Measurements from ENCODE around the gene ZNF281.
"Not testable (repeated sequence)": the region's sequence is repeated elsewhere in the genome, so short reads cannot be mapped to it uniquely, and the experiment has no call there.

ZNF281 gene

DNA sequence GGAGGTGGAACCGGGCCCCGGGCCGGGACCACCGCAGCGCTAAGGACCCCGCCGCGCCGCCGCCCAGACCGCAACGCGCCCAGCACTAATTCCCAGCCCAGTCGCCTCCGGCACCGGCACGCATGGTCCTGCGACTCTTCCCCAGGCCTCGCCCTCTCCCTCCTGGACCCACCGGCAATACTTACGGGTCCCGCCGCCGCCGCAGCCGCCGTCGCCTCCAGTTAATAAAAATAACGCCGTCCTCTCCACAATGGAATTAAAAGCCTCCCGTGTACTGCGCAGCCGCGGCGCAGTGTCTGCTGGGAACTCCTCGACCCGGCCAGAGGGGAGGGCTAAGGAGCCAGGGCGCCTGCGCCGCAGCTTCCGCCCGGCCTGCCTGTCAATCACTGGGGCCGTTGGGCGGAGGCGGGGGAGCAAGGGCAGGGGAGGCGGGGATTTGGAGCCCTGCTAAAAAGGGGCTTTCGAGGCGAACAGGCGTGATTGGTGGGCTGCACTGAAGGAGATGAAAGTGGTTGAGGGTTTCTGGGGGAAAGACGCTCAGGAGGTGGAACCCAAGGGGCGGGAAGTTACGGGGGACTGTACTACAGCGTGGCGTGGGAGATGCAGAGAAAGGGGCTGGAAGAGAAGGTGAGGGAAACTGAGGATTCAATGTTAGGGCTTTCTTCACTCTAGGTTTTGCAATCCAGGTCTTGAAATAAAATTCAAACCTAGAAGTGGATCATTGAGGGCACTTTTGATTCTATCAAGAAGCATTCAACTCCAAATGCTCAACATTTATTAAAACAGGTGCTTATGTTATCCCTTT is at the start of gene ZNF281:
TSS of gene ZNF281 (minus strand) at position 276 of the 805 bp plus-strand sequence. CDS start 331 bp downstream, outside the sequence.
- peak; percentile 94 to 96 for DNase-seq
- no peak for TF ChIP-seq GATA1 (IDR thresholded peaks at IDR 0.05; ENCODE audit: low read depth, low read length)
- TF ChIP-seq POLR2A (IDR thresholded peaks at IDR 0.05; ENCODE audit: low read length): peak; percentile 66

DNA sequence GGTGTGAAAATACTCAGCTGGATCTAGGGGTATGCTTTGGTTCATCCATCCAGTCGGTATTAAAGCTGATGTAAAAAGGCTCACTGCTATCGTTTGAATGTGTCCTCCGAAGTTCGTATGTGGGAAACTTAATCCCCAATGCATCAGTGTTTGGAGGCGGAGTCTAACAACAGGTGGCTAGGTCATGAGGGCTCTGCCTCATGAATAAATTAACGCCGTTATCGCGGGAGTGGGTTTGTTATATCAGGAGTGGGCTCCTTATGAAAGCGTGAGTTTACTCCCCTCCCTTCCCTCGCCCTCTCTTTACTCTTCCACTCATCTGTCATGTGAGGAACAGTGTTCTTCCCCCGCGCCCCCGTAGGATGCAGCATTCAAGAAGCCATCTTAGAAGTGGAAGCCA is 48.9 kb upstream of the ZNF281 start:
- DNase-seq: no peak
- TF ChIP-seq GATA1 (IDR thresholded peaks at IDR 0.05; ENCODE audit: low read depth, low read length) (no peak), POLR2A (IDR thresholded peaks at IDR 0.05; ENCODE audit: low read length) (no peak)

- TF ChIP-seq GATA1 (IDR thresholded peaks at IDR 0.05; ENCODE audit: low read depth, low read length): no peak
- no peak for TF ChIP-seq POLR2A (IDR thresholded peaks at IDR 0.05; ENCODE audit: low read length)
- DNase-seq: no peak
These were observed 48.0 kb upstream of the ZNF281 start for GRCh38 chr1:200457810-200458209.

DNA sequence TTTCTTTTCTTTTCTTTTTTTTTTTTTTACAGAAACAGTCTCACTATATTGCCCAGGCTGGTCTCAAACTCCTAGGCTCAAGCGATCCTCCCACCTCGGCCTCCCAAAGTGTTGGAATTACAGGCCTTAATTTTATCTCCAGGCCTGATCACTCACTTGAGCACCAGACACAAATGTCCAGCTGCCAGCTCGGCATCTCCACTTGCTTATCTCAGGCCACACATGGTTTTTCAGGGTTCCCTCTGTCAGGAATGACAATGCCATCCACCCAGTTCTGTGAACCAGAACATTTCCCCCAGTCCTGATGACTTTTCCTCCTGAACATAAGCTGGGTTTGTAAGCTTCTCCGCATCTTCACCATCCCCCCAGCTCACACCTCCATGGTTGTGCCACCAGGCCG is 44.6 kb upstream of the ZNF281 start:
- peak; percentile 27 to 49 for DNase-seq
- TF ChIP-seq POLR2A (IDR thresholded peaks at IDR 0.05; ENCODE audit: low read length) (no peak), GATA1 (IDR thresholded peaks at IDR 0.05; ENCODE audit: low read depth, low read length) (no peak)

DNA sequence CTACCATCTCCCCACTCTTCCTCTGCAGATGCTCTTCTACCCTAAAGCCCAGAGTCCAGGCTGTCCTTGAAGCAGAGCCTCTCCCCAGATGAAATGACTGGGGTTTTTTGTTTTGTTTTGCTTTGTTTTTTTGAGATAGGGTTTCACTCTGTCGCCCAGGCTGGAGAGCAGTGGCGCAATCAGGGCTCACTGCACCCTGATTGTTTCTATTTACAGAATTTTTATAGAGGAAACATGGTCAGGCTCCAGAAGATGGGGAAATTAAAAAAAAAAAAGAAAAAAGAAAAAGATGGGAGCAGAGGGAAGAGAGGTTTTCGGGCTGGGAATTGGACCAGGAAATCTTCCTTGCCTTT is 43.7 kb upstream of the ZNF281 start:
- no peak for DNase-seq
- TF ChIP-seq GATA1 (IDR thresholded peaks at IDR 0.05; ENCODE audit: low read depth, low read length) (no peak), POLR2A (IDR thresholded peaks at IDR 0.05; ENCODE audit: low read length) (no peak)

GRCh38 chr1:200452850-200453552 is 43.2 kb upstream of the ZNF281 start:
- DNase-seq: peak; percentile 32 to 78
- TF ChIP-seq POLR2A (IDR thresholded peaks at IDR 0.05; ENCODE audit: low read length): no peak
- TF ChIP-seq GATA1 (IDR thresholded peaks at IDR 0.05; ENCODE audit: low read depth, low read length): no peak

- TF ChIP-seq POLR2A (IDR thresholded peaks at IDR 0.05; ENCODE audit: low read length) (no peak), GATA1 (IDR thresholded peaks at IDR 0.05; ENCODE audit: low read depth, low read length) (no peak)
- no peak for DNase-seq
These were observed 38.4 kb upstream of the ZNF281 start for GRCh38 chr1:200448034-200448762.

DNA sequence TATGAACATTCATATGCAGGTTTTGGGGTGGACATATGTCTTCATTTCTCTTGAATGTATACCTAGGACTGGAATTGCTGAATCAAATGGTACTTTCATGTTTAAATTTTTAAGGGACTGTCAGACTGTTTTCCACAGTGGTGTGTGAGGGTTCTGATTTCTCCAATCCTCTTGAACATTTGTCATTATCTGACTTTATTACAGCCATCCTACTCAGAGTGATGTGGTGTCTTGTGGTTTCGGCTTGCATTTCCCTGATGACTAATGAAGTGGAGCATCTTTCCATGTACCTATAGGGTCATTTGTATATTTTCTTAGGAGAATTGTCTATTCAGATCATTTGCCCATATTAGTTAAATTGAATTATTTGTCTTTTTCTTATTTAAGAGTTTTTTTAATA is 35.4 kb upstream of the ZNF281 start:
- TF ChIP-seq GATA1 (IDR thresholded peaks at IDR 0.05; ENCODE audit: low read depth, low read length): no peak
- DNase-seq: no peak

DNA sequence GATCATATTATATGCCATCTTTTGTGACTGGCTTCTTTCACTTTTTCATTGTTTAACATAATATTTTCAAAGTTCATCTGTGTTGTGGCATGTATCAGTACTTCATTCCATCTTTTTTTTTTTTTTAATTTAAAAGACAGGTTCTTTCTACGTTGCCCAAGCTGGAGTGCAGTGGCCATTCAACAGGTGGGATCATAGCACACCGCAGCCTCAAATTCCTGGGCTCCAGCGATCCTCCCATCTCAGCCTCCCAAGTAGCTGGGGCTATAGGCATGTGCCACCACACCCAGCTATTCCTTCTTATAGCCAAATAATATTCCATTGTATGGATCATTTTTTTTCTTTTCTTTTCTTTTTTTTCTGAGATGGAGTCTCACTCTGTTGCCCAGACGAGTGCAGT is 34.6 kb upstream of the ZNF281 start:
- TF ChIP-seq POLR2A (IDR thresholded peaks at IDR 0.05; ENCODE audit: low read length) (no peak), GATA1 (IDR thresholded peaks at IDR 0.05; ENCODE audit: low read depth, low read length) (no peak)
- no peak for DNase-seq

DNA sequence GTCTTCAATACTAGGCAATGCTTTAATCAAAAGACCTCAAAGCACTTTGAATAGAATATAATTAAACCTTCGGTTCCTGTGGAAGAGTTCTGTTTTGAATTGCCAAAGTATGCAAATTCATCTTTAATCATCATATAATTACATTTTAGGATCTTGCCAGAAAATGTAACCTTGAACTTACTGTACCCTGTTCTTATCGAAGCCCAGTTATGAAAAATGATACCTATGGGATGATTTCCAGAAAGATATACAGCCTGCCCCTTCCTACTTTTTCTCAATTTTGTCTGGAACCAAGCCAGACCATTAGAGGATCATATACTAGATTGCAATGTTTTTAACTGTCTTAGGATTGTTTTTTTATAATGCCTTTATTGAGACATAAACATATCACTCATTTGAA is 34.0 kb upstream of the ZNF281 start:
- DNase-seq: no peak
- TF ChIP-seq POLR2A (IDR thresholded peaks at IDR 0.05; ENCODE audit: low read length): no peak
- TF ChIP-seq GATA1 (IDR thresholded peaks at IDR 0.05; ENCODE audit: low read depth, low read length): no peak

GRCh38 chr1:200442537-200443156 is 32.8 kb upstream of the ZNF281 start:
- TF ChIP-seq POLR2A (IDR thresholded peaks at IDR 0.05; ENCODE audit: low read length) (no peak), GATA1 (IDR thresholded peaks at IDR 0.05; ENCODE audit: low read depth, low read length) (no peak)
- DNase-seq: no peak

DNA sequence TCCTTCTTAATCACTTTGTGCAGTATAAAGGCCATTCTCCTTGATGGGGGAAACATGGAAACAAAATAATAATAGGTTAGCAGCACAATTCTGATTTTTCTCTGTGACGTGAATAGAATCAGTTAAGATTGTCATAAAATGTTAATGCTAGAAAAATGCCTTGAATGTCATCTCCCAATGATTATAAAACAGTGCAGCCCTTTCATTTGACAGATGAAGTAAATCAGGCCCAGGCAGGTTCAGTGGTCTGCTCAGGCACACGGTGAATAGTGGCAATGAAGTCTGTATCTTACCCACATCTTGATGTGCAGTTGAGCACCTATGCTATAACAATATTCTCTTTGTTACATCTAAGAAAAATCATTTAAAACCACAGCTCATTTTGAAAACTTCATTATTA is 32.2 kb upstream of the ZNF281 start:
- DNase-seq: no peak
- TF ChIP-seq POLR2A (IDR thresholded peaks at IDR 0.05; ENCODE audit: low read length) (no peak), GATA1 (IDR thresholded peaks at IDR 0.05; ENCODE audit: low read depth, low read length) (no peak)

DNA sequence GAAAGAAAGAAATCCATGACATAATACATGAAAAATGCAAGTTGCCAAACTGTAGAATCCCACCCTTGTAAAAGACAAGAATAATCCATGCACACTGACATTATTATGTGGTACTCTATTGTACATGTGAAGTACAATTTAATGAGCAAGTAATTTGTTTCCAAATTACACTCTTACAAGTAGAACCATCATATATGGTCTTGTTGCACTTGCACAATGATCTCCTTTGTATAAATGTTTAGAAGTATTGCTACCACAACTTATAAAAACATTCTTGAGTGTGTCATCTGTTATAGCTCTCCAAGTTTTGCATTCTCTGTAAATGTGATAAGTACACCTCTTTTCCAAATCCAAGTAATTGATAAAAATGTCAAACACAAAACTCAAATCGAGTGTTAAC is 29.1 kb upstream of the ZNF281 start:
- no peak for TF ChIP-seq GATA1 (IDR thresholded peaks at IDR 0.05; ENCODE audit: low read depth, low read length)
- no peak for TF ChIP-seq POLR2A (IDR thresholded peaks at IDR 0.05; ENCODE audit: low read length)
- no peak for DNase-seq

GRCh38 chr1:200438413-200438812 is 28.6 kb upstream of the ZNF281 start:
- not testable (repeated sequence) for DNase-seq
